ENCODE measurements around the gene ADARB2. TPM values are rescaled to one million over a fixed set of nuclear protein-coding genes. Genes with fewer than 3 reads are reported as not detected.

Gene ADARB2
- total RNA-seq, 1 donor from 2014 or later, result not detected

DNA sequence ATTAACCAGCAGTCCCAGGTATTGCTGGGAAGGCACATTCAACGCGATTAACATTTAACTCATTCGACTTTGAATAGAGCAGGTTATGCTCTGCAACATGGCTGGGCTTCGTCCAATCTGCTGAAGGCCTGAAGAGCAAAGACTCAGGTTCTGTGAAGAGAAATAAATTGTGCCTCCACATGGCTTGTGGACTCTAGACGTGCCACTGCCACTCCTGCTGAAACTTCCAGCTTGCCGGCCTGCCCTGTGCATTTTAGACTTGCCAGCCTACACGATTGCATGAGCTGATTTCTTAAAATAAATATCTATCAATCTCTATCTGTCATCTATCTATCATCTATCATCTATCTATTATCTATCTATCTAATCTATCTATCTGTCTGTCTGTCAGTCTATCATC is 543.2 kb downstream of the ADARB2 start:
- TF ChIP-seq, protein P1, sequence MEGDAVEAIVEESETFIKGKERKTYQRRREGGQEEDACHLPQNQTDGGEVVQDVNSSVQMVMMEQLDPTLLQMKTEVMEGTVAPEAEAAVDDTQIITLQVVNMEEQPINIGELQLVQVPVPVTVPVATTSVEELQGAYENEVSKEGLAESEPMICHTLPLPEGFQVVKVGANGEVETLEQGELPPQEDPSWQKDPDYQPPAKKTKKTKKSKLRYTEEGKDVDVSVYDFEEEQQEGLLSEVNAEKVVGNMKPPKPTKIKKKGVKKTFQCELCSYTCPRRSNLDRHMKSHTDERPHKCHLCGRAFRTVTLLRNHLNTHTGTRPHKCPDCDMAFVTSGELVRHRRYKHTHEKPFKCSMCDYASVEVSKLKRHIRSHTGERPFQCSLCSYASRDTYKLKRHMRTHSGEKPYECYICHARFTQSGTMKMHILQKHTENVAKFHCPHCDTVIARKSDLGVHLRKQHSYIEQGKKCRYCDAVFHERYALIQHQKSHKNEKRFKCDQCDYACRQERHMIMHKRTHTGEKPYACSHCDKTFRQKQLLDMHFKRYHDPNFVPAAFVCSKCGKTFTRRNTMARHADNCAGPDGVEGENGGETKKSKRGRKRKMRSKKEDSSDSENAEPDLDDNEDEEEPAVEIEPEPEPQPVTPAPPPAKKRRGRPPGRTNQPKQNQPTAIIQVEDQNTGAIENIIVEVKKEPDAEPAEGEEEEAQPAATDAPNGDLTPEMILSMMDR (IDR thresholded peaks at IDR 0.05), result no peak

DNA sequence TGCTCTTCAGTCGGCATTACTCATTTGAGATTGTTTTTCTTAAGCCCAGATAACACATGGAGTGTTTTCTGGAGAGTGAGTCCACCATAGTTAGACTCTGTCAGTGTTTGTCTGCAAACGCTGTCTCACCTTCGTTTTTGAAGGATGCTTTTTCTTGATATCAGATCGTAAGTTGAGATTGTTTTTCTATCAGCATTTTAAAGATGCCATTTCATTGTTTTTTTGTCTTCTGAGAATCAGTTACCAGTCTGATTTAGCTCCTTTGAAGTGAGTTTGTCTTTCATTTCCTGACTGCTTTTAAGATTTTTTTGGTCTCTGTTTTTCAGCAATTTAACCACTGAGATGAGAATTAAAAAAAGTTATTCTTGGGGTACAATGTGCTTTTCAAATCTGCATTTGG is 543.8 kb downstream of the ADARB2 start:
- Histone ChIP-seq H3K27me3 (no peaks in the 10 kb centered on the region), H3K4me1 (no peaks in the 10 kb centered on the region), H3K4me3 (no peak overlapping the region), H3K9me3 (no peaks in the 10 kb centered on the region), H3K27ac (no peak overlapping the region), H3K36me3 (no peaks in the 10 kb centered on the region)
- TF ChIP-seq, protein P1 (IDR thresholded peaks at IDR 0.05), result no peak
- DNase-seq (ENCODE audit: low spot score in 2 of 2), result no peak
- intact Hi-C loops (cut with DNase I), result no loop called here

More for the DNA sequence above, 543.2 kb downstream of the ADARB2 start:
- Histone ChIP-seq H3K4me3 (no peak overlapping the region), H3K4me1 (no peaks in the 10 kb centered on the region), H3K9me3 (no peaks in the 10 kb centered on the region), H3K36me3 (no peaks in the 10 kb centered on the region), H3K27me3 (no peaks in the 10 kb centered on the region), H3K27ac (no peak overlapping the region)
- intact Hi-C loops (cut with DNase I), result no loop called here
- DNase-seq (ENCODE audit: low spot score in 2 of 2), result no peak

DNA sequence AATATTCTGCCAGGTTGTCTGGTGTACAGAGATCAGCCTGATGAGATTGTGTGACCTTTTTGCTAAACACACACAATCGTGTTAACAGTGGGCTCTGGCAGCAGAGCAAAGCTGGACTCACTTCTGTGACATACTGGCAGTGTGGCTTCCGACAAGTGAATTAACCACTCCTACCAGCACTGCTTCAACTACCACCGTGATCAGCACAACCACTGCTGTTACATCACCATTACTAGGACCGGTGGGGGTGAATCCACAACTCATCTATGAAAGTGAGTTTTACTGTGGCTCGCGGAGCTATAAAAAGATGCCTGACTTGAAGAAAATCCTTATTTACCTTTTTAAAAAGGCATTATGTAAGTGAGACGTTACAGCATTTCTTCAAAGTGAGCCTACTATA is 545.6 kb downstream of the ADARB2 start:
- Histone ChIP-seq H3K36me3 (no peaks in the 10 kb centered on the region), H3K9me3 (no peaks in the 10 kb centered on the region), H3K27ac (no peak overlapping the region), H3K27me3 (no peaks in the 10 kb centered on the region), H3K4me3 (no peak overlapping the region), H3K4me1 (no peaks in the 10 kb centered on the region)
- TF ChIP-seq, protein P1 (IDR thresholded peaks at IDR 0.05), result no peak
- intact Hi-C loops (cut with DNase I), result no loop called here
- no peak for DNase-seq (ENCODE audit: low spot score in 2 of 2)

DNA sequence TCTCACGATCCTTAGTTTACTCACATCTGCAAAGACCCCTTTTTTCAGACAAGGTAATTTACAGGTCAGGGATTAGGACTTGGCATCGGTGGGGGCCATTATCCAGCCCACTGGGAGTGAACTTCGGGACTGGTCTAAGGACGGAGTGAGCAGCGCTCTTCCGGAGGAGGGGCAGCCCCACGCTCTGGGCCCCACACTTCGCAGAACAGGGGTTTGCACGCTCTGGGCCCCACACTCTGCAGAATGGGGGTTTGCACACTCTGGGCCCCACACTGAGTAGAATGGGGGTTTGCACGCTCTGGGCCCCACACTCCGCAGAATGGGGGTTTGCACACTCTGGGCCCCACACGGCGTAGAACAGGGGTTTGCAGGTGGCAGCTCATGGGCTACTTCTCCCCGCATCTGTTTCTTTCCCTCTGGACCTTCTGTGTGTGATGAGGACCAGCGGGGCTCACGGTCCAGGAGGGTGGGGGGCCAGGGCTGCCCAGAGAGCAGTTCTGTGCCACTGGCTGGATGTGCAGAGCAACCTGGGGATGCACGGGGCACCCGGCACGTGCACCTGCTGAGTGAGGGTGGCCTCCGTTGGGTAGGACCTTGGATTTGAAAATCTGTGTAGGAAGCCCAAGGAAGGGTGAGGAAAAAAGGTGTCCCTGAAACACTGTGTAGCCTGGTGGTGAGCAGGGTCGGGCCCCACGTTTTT is 546.4 kb downstream of the ADARB2 start:
- DNase-seq (ENCODE audit: low spot score in 2 of 2), result no peak
- TF ChIP-seq, protein P1 (IDR thresholded peaks at IDR 0.05), result no peak
- H3K27ac ChIP-seq, result no peak overlapping the region
- no peaks in the 10 kb centered on the region for H3K27me3 ChIP-seq
- no peaks in the 10 kb centered on the region for H3K4me1 ChIP-seq
- no peaks in the 10 kb centered on the region for H3K9me3 ChIP-seq
- intact Hi-C loops (cut with DNase I), result no loop called here
- no peak overlapping the region for H3K4me3 ChIP-seq
- no peaks in the 10 kb centered on the region for H3K36me3 ChIP-seq

DNA sequence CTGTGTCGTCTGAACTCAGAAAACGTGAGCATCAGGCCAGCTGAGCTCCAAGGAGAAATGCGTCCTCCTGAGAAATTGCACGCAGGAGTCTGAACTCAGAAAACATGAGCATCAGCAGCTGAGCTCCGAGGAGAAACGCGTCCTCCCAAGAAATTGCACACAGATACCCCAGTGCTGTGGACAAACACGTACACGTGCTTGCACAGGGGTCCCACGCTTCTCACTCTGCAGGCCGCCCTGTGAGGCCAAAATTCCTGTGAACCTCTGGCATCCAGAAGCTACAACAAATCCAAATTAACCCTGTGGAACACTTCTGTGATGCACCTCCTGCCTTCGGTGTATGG is 547.3 kb downstream of the ADARB2 start:
- no peaks in the 10 kb centered on the region for H3K27me3 ChIP-seq
- no peak for DNase-seq (ENCODE audit: low spot score in 2 of 2)
- TF ChIP-seq, protein P1 (IDR thresholded peaks at IDR 0.05), result no peak
- no peaks in the 10 kb centered on the region for H3K36me3 ChIP-seq
- H3K9me3 ChIP-seq, result no peaks in the 10 kb centered on the region
- intact Hi-C loops (cut with DNase I), result no loop called here
- H3K4me1 ChIP-seq, result no peaks in the 10 kb centered on the region
- H3K4me3 ChIP-seq, result no peak overlapping the region
- H3K27ac ChIP-seq, result no peak overlapping the region

Measured in ascending aorta (tissue), 2 donors.